ENCODE data around the gene SLC25A29.
"Not testable (repeated sequence)": the region's sequence is repeated elsewhere in the genome, so short reads cannot be mapped to it uniquely, and the experiment has no call there.

The SLC25A29 gene

DNA sequence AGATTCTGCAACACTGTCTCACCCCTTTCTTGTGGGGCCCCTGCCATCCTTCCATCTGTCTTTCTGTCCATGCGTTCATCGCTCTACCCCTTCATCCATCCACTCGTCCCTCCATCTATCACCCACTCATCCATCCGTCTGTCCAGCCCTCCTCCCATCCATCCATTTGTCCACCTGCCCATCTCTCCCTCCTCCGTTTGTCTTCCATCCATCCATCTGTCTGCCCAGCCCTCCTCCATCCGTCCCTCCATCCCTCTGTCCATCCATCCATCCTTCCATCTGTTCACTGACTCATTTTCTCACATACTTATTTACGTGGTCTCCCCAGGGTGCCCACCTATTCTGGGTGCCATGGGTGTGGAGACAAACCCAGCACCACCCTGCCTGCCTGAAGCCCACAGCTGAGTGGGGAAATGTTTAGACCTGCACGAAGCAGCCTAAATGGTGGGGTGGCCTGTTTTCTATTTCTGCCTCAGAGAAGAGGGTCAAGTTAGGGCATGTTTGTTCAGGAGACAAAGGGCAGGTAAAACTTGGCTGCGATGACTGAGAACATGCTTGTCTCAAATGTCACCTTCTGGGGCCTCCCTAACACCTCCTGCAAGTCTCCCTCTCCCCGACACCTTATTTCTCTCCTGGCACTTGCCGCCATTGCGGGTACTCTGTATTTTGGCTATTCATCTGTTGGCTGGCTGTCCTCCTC is 14.1 kb upstream of the SLC25A29 start:
- no peak overlapping the region for H3K4me3 ChIP-seq (ENCODE audit: low read length)
- no peak for DNase-seq (ENCODE audit: low read depth)
- TF ChIP-seq, protein P1, sequence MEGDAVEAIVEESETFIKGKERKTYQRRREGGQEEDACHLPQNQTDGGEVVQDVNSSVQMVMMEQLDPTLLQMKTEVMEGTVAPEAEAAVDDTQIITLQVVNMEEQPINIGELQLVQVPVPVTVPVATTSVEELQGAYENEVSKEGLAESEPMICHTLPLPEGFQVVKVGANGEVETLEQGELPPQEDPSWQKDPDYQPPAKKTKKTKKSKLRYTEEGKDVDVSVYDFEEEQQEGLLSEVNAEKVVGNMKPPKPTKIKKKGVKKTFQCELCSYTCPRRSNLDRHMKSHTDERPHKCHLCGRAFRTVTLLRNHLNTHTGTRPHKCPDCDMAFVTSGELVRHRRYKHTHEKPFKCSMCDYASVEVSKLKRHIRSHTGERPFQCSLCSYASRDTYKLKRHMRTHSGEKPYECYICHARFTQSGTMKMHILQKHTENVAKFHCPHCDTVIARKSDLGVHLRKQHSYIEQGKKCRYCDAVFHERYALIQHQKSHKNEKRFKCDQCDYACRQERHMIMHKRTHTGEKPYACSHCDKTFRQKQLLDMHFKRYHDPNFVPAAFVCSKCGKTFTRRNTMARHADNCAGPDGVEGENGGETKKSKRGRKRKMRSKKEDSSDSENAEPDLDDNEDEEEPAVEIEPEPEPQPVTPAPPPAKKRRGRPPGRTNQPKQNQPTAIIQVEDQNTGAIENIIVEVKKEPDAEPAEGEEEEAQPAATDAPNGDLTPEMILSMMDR (conservative IDR thresholded peaks at IDR 0.05; ENCODE audit: low read depth, low read length), result no peak

DNA sequence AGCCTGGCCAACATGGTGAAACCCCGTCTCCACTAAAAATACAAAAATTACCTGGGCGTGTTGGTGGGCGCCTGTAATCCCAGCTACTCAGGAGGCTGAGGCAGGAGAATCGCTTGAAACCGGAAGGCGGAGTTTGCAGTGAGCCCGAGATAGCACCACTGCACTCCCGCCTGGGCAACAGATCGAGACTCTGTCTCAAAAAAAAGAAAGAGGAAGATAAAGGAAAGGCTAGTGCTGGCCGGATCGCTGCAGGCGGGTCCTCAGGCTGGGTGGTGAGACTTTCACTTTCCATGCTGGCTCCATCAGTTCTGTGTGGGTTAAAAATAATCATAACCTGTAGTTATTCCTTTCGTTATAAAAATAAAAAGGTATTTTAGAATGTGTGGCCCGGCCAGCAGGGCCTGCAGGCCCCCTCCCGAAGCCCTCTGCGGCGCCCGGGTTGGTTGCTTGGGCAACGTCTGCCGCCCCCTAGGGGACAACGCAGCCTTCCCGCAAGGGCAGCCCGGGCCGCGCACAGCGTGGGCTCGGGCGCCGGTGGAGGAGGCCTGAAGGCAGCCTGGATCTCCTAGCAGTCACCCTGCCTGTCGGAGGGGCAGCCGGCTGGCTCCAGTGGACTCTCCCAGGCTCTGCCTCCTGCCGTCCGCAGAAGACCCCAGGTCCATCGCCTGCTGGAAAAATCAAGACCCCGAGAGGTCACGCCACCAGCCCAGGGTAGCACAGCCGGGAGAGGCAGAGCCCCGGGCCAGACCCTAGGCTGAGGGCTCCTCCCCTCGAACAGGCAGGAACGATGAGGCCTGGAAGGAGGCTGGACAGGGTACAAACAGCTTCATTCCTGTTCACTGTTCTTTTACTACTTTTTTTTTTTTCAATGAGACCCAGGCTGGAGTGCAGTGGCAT is 11.9 kb upstream of the SLC25A29 start:
- DNase-seq (ENCODE audit: low read depth), result no peak

DNA sequence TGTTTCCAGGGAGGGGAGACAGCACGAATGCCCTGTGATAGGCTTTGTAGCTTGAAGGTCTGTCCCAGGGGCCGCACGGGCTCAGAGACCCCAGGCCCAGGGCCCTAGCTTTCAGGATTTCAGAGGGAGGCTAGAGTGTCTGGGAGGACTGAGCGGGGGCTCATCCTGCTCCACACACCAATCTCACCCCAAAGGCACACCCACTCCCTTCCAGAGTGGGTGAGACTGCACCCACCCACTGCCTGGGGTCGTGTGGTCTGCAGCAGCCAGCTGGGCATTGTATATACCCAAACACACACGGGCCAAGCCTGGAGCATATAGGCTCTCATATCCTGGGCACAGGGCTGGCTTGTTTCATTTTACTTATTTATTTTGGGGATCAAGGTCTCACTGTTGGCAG is 11.1 kb upstream of the SLC25A29 start:
- no peak overlapping the region for H3K4me3 ChIP-seq (ENCODE audit: low read length)
- TF ChIP-seq, protein P1 (conservative IDR thresholded peaks at IDR 0.05; ENCODE audit: low read depth, low read length), result no peak
- DNase-seq (ENCODE audit: low read depth), result no peak

More for the DNA sequence above, 11.9 kb upstream of the SLC25A29 start:
- TF ChIP-seq, protein P1 (conservative IDR thresholded peaks at IDR 0.05; ENCODE audit: low read depth, low read length), result peak; percentile 66
- H3K4me3 ChIP-seq (ENCODE audit: low read length), result no peak overlapping the region

DNA sequence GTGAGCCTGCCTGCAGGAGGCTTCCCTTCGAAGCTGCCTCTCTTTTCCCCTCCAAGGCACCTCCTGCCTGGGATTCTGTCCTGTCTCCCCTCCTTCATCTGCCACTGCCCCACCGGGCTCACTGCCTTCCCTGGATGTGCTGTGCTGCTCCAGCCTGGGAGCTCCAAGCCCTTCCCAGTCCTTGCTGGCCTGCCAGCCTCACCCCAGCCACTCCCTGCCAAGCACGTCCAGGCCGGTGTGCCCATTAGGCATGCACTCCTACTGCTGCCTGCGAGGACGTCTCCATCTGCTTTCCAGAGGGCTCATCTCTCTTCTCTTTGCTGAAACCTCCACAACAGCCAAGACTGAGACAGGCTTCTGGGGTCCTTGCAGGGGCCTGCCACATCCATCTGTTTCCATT is 8.5 kb upstream of the SLC25A29 start:
- H3K4me3 ChIP-seq (ENCODE audit: low read length), result no peak overlapping the region
- TF ChIP-seq, protein P1 (conservative IDR thresholded peaks at IDR 0.05; ENCODE audit: low read depth, low read length), result no peak
- no peak for DNase-seq (ENCODE audit: low read depth)

DNA sequence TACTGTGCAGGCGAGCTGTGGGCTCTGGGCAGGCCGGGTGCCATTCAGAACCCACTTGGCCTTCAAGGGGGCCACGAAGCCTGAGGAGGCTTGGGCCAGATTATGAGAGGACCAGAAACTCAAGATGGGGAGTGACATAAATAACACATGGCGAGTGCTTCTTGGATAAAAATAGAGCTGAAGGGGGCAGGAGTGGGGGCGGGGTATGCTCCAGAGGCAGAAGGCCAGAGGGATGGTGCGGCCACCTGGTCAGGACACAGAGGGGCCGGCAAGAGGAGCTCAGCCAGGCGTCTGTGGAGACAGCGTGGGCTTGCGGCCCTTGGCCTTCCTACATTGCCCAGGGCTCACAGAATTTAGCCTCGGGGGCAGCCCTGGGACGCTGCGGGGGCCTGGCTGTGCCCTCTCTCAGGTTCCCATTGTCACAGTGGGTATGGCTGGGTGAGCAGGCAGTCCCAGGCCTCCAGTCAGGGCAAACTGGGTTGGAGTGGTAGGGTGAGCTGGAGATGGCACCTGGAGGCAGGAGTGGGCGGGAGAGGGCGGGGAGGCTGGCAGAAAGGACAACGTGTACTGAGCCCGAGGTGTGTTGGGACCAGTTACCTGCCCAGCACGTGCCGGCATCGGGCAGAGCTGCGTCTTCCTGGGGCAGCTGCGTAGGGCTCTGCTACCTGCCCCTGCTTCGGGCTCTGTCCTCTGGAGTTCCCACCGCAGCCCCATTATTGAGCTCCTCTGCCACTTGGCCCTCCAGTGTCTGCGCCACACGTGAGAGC is 7.4 kb upstream of the SLC25A29 start:
- no peak overlapping the region for H3K4me3 ChIP-seq (ENCODE audit: low read length)
- DNase-seq (ENCODE audit: low read depth), result no peak
- TF ChIP-seq, protein P1 (conservative IDR thresholded peaks at IDR 0.05; ENCODE audit: low read depth, low read length), result no peak

DNA sequence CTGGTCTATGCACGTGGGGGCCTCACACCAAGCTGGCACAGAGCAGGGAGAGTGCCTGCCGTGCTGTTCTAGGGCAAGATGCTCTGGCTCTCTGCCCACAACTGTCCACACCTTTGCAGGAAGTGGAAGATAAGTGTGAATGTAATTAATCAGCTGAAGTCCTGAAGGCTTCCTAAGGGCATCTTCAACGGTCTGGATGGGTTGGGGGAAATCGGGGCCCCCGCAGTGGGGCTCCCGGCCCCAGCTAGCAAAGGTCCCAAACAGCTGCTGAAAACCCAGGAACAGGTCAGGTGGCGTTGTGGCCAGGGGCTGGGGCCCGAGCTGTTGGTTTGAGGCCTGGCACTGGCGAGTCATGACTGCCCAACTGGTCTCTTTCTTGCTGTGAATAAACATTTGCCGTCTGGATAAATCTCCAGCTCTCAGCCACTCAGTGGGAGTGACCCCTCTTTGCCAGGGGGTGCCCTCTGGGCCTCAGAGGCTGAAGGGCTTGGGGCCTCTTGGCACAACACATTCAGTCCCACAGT is 6.7 kb upstream of the SLC25A29 start:
- H3K4me3 ChIP-seq (ENCODE audit: low read length), result no peak overlapping the region
- DNase-seq (ENCODE audit: low read depth), result no peak
- TF ChIP-seq, protein P1 (conservative IDR thresholded peaks at IDR 0.05; ENCODE audit: low read depth, low read length), result no peak

DNA sequence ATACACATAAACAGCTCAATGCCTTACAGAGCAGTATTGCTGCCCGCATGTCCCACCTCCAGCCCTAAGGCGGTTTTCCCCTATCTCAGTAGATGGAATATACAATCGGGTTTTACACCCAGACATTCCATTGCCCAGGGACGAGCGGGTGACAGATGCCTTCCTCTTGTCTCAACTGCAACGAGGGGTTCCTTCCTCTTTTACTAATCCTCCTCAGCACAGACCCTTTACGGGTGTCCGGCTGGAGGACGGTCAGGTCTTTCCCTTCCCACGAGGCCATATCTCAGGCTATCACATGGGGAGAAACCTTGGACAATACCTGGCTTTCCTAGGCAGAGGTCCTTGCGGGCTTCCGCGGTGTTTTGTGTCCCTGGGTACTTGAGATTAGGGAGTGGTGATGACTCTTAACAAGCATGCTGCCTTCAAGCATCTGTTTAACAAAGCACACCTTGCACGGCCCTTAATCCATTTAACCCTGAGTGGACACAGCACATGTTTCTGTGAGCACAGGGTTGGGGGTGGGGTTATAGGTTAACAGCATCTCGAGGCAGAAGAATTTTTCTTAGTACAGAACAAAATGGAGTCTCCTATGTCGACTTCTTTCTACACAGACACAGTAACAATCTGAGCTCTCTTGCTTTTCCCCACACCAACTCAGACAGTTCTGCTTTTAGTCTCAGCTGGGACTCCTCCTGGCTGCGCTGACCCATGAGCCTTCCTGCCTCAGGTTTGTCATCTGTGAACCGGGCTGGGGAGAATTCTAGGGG is 6.0 kb upstream of the SLC25A29 start:
- not testable (repeated sequence) for DNase-seq (ENCODE audit: low read depth)

More for the DNA sequence above, 6.0 kb upstream of the SLC25A29 start:
- not testable (repeated sequence) for H3K4me3 ChIP-seq (ENCODE audit: low read length)
